ENCODE data around the gene RABGAP1L. TPM values are rescaled to one million over a fixed set of nuclear protein-coding genes. Genes with fewer than 3 reads are reported as not detected.

The RABGAP1L gene
- total and polyA plus RNA-seq, 10 of the 15 experiments (the other 5 are each of a cell fraction or from before 2014, with no cell fraction given): 5.8 to 194 (median 113) TPM

DNA sequence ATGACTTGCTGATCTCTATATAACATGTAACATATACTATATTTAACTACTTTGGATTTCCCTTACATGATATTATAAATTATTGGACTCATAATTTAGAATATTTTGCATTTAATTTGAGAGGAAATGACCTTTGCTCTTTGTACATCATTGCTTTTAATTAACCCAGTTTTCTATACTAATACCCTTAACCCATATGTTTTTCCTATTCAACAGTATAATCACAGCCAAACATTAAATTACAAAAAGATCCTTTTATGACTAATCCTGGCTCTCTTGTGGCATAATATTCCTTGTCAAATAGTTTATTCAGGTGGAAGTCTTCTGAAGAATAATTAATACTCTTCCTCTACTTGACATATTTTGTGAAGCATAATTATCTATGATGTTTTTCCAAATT is 232.4 kb downstream of the RABGAP1L start:
- no peak for FAIRE-seq
- ChIA-PET SMC1A (ENCODE audit: uncharacterized antibody, unreplicated experiment) (no interaction called here), POLR2A (no interaction called here), CTCF (no interaction called here), RAD21 (ENCODE audit: unreplicated experiment) (no interaction called here)
- H3K4me1 ChIP-seq (ENCODE audit: control insufficient read depth, insufficient read depth, low read length): no peaks in the 10 kb centered on the region
- no peaks in the 10 kb centered on the region for H3K79me2 ChIP-seq (ENCODE audit: control insufficient read depth, insufficient read depth, low read length)
- no peaks in the 10 kb centered on the region for H4K20me1 ChIP-seq (ENCODE audit: control insufficient read depth, insufficient read depth)
- intact Hi-C loops (cut with micrococcal nuclease; ENCODE audit: unreplicated experiment): no loop called here
- no peaks in the 10 kb centered on the region; the same call in 1 of the 3 replicates for H3K9me3 ChIP-seq (replicated peaks; ENCODE audit: control insufficient read depth, insufficient read depth, low read length)
- no peak for ATAC-seq
- no peak overlapping the region for H3K4me2 ChIP-seq (ENCODE audit: control insufficient read depth, insufficient read depth)
- no peak overlapping the region for H2AFZ ChIP-seq (ENCODE audit: control insufficient read depth, low read depth, low read length)
- TF ChIP-seq, protein P1, sequence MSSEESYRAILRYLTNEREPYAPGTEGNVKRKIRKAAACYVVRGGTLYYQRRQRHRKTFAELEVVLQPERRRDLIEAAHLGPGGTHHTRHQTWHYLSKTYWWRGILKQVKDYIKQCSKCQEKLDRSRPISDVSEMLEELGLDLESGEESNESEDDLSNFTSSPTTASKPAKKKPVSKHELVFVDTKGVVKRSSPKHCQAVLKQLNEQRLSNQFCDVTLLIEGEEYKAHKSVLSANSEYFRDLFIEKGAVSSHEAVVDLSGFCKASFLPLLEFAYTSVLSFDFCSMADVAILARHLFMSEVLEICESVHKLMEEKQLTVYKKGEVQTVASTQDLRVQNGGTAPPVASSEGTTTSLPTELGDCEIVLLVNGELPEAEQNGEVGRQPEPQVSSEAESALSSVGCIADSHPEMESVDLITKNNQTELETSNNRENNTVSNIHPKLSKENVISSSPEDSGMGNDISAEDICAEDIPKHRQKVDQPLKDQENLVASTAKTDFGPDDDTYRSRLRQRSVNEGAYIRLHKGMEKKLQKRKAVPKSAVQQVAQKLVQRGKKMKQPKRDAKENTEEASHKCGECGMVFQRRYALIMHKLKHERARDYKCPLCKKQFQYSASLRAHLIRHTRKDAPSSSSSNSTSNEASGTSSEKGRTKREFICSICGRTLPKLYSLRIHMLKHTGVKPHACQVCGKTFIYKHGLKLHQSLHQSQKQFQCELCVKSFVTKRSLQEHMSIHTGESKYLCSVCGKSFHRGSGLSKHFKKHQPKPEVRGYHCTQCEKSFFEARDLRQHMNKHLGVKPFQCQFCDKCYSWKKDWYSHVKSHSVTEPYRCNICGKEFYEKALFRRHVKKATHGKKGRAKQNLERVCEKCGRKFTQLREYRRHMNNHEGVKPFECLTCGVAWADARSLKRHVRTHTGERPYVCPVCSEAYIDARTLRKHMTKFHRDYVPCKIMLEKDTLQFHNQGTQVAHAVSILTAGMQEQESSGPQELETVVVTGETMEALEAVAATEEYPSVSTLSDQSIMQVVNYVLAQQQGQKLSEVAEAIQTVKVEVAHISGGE (CRISPR knock-in tag; IDR thresholded peaks at IDR 0.05): no peak
- TF ChIP-seq TCF7 (IDR thresholded peaks at IDR 0.05; ENCODE audit: borderline replicate concordance) (no peak), FOS (IDR thresholded peaks at IDR 0.05; ENCODE audit: borderline replicate concordance, extremely low read depth, insufficient read length) (no peak), CREB1 (IDR thresholded peaks at IDR 0.05; ENCODE audit: low read depth) (no peak), NRF1 (conservative IDR thresholded peaks at IDR 0.05; ENCODE audit: low read depth, low read length) (no peak), EZH2 (IDR thresholded peaks at IDR 0.05; ENCODE audit: borderline replicate concordance, control insufficient read depth, low read depth, low read length) (no peak), MTA3 (IDR thresholded peaks at IDR 0.05; ENCODE audit: borderline replicate concordance, low read length) (no peak)
- TF ChIP-seq, protein P2, sequence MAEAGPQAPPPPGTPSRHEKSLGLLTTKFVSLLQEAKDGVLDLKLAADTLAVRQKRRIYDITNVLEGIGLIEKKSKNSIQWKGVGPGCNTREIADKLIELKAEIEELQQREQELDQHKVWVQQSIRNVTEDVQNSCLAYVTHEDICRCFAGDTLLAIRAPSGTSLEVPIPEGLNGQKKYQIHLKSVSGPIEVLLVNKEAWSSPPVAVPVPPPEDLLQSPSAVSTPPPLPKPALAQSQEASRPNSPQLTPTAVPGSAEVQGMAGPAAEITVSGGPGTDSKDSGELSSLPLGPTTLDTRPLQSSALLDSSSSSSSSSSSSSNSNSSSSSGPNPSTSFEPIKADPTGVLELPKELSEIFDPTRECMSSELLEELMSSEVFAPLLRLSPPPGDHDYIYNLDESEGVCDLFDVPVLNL (IDR thresholded peaks at IDR 0.05; ENCODE audit: low read depth, low read length): no peak
- H3K4me3 ChIP-seq: no peak overlapping the region
- in situ Hi-C loops (cut with MboI): no loop called here
- H3K27me3 ChIP-seq (replicated peaks in 1 of 2; ENCODE audit: control insufficient read depth in 2 of 2, insufficient read depth in 2 of 2, low read length in 1 of 2): no peaks in the 10 kb centered on the region
- no peak overlapping the region for H3K9ac ChIP-seq (ENCODE audit: control insufficient read depth, insufficient read depth, low read length)
- no TSS peak for BruUV-seq (replicated peaks)
- peaks cover 0 to 12% of the 10 kb centered on the region in 2 experiments; a peak in 2 of 4 replicates for H3K36me3 ChIP-seq (ENCODE audit: control insufficient read depth in 2 of 2, insufficient read depth in 2 of 2, low read length in 1 of 2)
- no peak for DNase-seq (ENCODE audit: low read depth, low spot score)
- no peak overlapping the region for H3K27ac ChIP-seq (ENCODE audit: control insufficient read depth, insufficient read depth)

All from GM12878 (cell line).